Measurements from ENCODE around the gene CLSTN2.

Gene CLSTN2

DNA sequence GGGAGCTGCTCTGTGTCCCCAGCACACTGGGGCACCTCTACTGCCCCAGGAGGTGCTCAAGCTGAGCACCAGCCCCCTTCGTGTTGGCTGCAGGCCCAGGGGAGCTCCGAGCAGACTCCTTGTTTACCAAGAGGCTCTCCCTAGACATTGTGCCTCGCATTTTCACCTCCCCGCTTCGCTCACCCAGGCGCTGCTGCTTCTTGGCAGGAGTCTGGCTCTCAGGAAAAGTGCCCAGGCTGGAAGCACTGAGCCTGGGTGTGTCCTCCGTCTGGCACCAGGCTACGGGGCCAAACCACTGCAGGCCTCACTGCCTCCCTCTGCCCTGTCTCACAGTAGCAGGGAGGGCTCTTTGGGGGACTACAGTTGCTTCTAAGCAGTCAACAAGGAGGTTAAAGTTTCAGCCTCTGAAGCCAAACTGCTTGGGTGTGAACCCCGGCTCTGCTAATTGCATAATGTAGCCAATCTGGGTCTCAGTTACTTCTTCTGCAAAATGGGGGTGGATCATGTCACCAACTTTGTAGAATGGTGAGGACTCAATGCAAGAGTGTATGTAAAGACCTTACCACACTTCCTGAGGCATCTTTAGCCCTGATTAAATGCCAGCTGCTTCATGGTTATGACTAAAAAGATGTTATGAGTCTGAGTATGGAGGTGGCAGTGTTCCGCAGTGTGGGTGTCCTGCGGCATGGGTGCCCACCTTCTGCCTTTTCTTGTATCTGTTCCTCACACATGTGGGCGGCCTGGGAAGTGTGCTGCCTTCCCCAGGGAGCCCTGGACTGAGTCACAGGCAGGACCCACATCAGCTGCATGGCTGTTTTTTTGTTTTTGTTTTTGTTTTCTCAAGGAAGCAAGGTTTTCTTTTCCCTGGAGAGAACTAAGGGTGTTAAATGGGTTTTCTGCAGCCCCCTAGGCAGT is 88.9 kb downstream of the CLSTN2 start:
- H3K4me3 ChIP-seq (ENCODE audit: low read length) = no peak overlapping the region
- DNase-seq (ENCODE audit: low read depth, low spot score) = no peak

DNA sequence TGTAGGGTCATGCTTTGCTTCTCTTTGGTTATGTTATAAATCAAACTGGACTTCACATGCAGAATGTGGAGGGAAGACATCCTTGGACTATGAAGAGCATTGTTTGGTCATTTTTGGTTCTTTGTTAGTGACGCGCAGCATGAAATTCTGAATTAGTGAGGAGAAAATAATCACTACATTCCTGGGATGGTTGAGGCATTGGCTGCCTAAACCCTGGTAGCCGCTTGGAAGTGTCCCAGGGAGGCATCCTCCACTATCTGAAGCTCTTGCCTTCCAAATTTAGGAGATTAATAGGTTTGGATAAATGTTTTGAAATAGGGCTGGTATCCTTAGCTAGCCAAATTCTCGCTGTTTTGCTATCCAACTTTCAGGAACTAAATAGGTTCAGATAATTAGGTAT is 96.2 kb downstream of the CLSTN2 start:
- DNase-seq (ENCODE audit: low read depth, low spot score) = no peak
- no peak overlapping the region for H3K4me3 ChIP-seq (ENCODE audit: low read length)

DNA sequence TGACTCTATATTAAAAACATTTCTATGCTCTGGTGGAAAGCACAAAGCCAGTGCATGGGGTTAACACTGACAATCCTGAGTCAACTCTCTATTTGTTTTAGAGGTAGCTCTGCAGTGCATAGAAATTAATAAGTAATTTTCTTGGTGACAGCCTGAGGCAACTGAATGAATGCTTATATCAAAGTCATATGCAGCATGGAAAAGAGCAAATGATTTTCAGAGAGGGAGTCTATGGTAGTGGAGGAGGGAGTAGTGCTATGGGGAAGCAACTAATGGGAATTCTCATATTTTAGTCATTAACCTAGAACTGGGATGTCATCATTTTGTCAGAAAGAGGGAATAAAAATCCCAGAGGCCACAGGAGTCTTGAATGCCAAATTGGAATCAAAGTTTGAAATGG is 99.1 kb downstream of the CLSTN2 start:
- H3K4me3 ChIP-seq (ENCODE audit: low read length) = no peak overlapping the region
- no peak for DNase-seq (ENCODE audit: low read depth, low spot score)

DNA sequence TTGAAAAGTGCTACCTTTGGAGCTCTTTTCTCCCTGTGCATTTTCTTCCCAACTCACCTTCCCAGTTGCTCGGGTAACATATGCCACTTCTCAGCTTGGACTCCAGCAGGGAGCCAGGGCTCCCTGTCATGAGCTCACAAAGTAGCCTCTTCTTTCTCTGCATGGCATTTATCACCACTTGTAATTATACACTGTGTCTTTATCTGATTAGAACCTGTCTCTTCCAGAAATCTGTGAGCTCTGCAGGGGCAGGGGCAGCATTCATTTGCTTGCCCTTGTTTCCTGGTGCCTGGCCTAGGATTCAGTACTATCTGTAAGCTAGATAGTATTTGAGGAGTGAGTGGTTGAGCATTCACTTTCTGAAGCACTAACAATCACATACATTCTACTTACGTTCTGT is 100.9 kb downstream of the CLSTN2 start:
- H3K4me3 ChIP-seq (ENCODE audit: low read length) = no peak overlapping the region
- no peak for DNase-seq (ENCODE audit: low read depth, low spot score)

DNA sequence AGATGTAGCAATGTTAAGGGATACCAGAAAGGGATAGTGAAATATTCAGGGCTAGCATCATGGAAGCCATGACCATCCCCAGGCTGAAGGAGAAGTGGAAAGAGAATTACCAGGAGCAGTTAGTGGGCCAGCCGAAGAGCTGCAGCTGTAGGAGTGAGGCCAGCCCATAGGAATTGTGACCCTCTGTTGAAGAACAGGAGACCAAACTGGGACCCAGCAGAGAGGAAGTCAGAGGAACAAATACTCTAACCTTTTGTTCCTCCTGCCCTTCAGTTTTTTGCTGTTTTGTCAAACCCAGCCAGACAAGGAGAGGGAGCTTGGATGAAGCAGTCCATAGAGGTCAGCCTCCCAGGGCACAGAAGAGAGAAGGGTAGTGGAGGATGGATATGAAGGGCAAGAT is 115.4 kb downstream of the CLSTN2 start:
- no peak overlapping the region for H3K4me3 ChIP-seq (ENCODE audit: low read length)
- DNase-seq (ENCODE audit: low read depth, low spot score) = no peak

DNA sequence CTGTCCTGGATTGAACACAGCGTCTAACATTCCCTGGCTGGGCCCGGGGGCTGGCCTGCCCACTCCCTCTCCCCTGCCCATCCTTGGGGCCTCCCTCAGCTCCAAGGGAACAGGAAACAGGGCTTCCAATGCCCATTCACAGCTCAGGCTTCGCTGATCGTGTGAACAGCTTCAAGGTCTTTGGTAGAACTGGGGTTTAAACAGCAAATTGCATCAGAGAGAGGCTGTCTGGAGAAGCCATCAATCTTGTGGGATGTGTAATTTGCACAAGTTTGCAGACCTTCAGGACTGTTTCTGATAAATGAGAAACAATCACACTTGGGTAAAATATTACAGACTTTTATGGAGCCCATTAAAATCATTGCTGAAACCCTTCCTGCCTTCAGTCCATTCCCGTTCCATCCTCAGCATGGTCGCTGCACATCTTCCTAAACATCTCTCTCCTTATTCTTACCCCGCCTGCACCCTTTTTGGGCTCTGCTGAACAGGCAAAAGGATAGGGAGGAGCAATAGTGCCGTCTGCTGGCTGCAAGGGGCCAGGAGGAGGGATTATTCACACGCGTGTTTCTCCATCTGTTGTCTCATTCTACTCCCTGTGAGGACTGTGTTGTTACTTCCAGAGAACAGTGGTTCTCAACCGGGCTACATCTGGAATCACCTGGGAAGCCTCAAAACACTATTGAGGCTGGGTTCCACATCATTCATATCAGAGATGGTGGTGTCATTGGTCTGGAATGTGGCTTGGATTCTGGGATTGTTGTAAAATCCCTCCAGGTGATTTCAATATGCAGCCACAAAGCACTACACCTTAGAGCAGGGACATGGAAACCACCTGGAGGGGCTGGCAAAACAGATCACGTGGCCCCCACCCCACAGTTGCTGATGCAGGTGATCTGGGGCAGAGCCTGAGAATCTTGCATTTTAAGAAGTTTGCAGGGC is 116.3 kb downstream of the CLSTN2 start:
- DNase-seq (ENCODE audit: low read depth, low spot score) = no peak
- no peak overlapping the region for H3K4me3 ChIP-seq (ENCODE audit: low read length)

DNA sequence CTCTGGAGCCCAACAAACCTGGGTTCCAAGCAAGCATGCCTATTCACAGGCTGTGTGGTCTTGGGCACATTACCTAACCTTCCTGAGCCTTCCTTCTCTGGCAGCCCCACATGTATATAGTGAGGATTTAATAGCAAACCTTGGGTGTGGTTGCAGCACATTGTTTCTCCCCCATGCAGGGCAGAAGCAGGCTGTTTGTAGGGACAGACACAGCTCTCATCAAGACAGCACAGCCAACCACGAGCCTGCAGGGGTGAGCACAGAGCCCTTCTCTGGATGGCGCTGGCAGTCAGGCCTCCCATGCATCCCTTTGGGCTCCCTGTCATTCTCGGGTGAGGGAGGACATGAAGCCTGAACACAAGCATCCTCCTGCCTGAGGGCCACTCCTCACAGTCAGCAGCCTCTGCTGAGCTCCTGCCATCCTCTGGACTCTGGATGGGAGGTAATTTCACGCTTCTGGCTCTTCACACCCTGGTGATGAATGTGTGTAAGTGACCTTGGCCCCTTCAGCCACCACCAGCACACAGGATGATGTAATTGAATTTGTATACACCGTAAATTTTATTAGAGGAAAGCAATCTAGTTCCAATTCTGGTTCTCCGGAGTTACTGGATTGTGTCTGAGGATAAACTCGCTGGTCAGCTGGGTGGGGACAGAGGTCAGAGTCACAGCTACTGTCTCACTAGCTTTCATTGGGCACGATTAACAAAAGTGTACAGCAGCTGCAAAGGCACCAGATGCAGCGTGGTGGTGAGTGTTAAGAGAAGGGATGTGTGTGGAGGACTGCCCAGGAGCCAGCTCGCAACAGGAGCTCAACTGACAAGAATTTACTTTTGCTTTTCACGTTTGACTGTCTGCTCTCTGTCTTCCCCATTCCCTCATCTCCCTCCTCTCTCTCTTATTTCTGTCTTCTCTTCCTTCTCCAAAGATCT is 118.1 kb downstream of the CLSTN2 start:
- no peak overlapping the region for H3K4me3 ChIP-seq (ENCODE audit: low read length)
- no peak for DNase-seq (ENCODE audit: low read depth, low spot score)

DNA sequence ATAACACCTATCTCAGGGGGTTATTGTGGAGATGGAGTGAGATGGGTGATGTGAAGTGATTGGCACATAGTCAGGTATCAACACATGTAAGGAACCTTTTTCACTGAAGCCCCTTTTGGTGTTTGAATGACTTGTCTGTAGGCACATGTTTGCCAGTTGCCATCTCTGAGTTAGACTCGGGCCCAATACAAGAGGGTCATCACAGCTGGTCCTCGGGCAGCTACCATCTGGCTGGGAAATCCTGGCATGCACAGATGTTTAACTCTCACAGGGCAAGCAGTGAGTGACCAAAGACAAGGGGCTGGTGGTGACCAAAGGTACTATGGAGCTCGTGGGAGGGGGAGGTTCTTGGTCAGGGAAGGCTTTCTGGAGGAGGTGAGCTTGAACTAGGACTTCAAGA is 118.8 kb downstream of the CLSTN2 start:
- no peak for DNase-seq (ENCODE audit: low read depth, low spot score)
- no peak overlapping the region for H3K4me3 ChIP-seq (ENCODE audit: low read length)

DNA sequence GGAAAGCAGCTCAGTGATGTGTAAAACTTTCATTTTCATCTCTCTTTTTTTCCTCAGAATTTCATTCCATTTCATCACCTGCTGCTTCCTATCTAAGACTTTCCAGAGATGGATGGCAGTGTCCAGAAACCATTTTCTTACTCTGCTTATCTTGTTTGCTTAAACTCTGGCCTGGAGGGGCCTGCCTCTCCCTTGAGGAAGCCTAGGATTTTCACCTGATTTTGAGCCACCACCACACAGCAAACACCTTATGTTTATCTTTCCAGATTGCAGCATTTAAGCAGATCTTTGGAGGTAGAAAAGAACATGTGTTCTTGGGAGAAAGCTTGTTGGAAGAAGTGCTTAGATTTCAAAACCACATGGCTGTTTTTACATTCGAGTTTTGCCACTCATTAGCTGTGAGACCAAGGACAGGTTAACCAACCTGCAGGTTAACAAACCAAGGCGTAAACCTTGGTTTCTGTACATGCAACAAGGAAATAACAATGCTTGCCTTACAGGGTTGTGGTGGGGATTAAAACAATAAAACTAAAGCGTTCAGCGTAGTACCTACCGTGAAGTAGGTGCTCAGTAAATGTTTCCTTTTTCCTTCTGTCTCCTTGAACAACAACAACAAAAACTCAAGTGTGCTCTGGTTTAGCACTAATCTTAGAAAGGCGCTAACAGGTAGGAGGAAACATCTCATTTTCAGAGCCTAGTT is 120.3 kb downstream of the CLSTN2 start:
- no peak overlapping the region for H3K4me3 ChIP-seq (ENCODE audit: low read length)
- no peak for DNase-seq (ENCODE audit: low read depth, low spot score)

DNA sequence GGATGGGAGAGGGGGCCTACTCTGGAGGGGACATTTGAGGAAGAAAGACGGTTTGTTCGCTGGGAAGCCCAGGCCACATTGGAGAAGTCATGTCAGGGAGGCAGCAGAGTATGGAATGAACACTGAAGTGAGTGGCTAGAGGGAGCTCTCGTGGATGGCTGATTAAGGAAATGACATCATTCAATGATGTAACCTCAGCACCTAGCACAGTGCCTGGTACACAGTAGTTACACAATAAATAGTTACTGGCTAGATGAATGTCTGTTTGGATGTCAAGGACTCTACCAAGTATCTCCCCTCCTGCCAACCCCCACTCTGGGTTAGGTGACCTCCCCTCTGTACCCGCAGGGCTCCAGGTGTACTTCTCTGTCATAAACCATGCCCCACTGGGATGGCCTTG is 121.1 kb downstream of the CLSTN2 start:
- no peak for DNase-seq (ENCODE audit: low read depth, low spot score)
- no peak overlapping the region for H3K4me3 ChIP-seq (ENCODE audit: low read length)

DNA sequence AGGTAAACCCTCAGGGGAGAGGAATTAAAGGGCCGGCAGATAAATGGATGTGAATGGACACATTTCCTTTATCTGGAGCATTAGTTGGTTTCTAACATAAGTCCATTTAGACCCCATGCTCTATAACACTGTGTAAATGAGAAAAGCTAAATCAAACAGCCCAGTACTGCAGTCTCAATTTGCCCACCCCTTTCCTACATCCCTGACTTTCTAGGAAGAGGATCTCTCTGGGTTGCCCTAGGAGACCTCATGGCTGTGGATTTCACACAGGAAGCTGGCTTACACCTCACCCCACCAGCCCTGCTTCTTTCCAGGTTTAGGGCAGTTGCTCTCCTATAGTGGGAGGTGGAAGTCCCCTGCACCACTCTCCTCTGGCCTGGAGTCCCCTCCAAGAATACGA is 126.2 kb downstream of the CLSTN2 start:
- H3K4me3 ChIP-seq (ENCODE audit: low read length) = no peak overlapping the region
- no peak for DNase-seq (ENCODE audit: low read depth, low spot score)

DNA sequence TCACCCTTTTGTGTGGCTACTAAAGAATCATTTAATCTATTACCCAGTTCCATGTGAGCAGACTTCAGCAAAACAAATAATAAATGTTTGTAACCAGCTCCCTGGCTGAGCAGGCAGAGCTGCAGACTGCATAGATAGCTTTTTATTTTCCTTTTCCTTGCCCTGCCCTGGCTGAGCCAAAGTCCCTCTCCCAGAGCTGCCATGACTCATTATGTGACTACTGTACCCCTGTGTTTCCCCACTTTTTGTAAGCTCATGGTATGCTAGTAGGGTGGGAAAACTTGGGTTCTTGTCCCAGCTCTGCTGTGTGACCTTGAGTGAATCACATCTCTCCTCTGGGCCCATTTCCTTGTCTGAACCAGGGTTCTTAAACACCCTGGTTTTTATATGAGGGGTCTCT is 127.5 kb downstream of the CLSTN2 start:
- H3K4me3 ChIP-seq (ENCODE audit: low read length) = no peak overlapping the region
- no peak for DNase-seq (ENCODE audit: low read depth, low spot score)

DNA sequence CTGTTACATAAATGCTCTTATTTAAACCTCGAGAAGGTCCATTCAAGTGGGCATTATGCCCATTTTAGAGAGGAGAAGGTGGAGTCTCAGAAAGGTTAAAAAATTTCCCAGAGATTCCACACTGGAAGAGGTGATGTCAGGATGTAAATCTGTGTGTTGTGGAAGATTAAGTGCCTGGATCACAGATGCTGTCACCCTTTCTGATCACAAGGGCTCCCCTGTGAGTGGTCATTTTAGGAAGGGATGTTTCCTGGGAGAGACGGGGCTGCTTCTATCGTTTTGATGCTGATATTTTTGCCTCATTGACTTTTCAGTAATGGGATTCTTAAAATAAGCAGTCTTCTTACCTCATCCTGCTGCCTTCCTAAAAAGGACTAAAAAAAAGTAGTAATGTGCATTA is 132.5 kb downstream of the CLSTN2 start:
- no peak overlapping the region for H3K4me3 ChIP-seq (ENCODE audit: low read length)

DNA sequence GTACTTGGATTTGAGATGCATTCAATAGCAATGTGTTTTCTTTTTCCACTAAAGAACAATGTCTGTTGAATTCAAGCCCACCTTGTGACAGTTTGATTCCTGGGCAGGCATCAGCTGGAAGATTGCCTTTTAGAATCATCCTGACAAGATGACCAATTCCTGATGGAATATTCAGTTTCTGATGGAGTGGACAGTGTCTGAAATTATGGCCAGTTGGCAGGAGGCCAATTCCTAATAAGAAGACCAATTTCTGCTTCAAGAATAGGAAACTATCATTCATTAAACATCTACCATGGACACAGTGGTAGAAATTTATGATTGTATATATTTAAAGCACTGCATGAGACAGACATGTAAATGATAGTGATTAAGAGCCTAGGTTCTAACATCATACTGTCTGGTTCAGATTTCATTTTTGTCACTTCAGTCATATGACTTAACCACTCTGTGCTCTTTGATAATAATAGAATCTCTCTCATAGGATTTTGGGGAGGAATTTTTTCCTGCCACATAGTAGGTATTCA is 133.6 kb downstream of the CLSTN2 start:
- H3K4me3 ChIP-seq (ENCODE audit: low read length) = no peak overlapping the region
- no peak for DNase-seq (ENCODE audit: low read depth, low spot score)

More for the DNA sequence above, 132.5 kb downstream of the CLSTN2 start:
- no peak for DNase-seq (ENCODE audit: low read depth, low spot score)

DNA sequence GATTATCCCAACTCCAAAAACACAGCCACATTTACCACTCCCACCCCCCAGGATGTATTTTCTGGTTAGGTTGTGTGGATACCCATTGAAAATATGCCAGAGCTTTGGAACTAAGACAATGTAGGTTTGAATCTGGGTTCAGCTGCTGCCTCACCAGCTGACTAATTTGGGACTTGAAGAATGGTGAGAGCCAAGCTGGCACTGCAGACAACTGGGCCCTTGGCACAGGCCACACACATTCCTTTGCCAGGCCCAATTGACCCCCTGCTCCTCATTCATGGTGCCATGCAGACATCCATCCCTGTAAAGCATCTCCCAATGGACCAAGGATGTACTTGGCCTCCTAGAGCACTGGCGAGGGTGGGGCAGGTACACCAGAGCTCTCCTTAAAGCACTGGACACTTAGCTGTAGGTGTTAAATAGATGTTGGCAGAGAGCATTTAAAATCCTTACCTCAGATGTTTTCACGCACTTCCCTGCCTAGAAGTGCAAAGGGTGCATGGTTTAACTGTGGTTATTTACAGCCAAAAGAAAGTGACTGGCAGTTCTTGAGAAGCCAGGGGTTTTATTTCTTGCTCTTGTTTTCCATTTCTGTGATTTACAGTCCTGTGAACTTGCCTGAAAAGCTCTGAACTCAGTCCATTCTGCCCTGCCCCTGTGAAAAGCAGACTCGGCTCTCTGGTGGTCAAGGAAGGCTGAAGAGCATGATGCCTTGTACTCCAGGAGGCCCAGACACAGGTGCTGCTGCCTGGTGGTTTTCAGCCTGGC is 138.5 kb downstream of the CLSTN2 start:
- H3K4me3 ChIP-seq (ENCODE audit: low read length) = no peak overlapping the region
- DNase-seq (ENCODE audit: low read depth, low spot score) = no peak

DNA sequence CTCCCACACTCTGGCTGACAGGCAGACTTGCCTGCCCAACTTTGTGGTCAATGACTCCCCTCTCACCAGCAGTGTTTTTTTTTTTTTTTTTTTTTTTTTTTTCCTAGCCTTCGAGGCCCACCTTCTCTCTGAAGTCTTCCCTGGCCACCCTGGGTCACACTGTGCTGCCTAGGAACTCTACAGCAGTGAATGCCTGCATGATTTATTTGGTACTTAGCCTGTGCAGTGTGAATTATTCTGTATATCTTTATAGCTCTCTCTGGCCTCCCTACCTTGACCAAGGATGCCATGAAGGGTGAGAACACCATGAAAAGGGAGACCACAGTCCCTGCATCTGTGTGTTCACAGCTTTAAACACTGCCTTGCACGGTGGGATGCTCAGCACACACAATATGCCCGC is 141.6 kb downstream of the CLSTN2 start:
- H3K4me3 ChIP-seq (ENCODE audit: low read length) = no peak overlapping the region
- DNase-seq (ENCODE audit: low read depth, low spot score) = no peak

DNA sequence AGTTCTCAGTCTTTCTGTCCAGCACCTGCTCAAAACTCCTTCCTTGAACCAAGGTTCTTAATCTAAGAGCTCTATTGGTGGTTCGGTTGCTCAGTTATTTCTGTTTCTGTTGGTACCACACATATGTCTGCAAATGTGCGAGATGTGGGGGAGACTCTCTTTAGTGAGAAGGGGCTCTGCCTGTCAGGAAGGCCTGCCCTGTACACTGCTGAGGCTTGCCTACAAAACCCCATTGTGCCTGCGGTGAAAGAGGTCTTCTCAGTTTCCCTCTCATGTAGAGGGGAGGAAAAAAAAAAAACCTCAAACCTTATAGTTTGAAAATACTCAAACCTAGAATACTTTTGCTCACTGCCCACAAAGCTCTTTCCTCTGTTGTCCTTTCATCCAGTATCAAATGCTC is 142.4 kb downstream of the CLSTN2 start:
- no peak overlapping the region for H3K4me3 ChIP-seq (ENCODE audit: low read length)
- no peak for DNase-seq (ENCODE audit: low read depth, low spot score)

DNA sequence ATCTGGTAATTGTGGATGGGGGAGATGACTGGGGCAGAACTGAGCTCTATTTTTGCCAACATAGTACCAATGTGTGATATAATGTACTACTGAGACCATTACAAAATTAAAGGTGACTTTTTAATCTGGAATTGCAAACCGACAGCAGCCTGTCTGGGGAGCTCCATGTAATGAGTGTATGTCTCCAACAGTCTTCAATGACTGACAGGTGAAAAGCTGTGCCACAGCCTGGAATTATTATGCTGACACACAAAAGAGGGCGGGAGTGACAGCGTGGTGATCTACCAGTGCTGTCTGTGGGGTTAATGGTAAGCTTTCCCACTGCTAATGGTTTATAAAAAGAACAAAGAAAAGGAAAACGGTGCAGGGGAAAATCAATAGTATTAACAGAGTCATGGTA is 143.4 kb downstream of the CLSTN2 start:
- DNase-seq (ENCODE audit: low read depth, low spot score) = no peak
- H3K4me3 ChIP-seq (ENCODE audit: low read length) = no peak overlapping the region
